HG03135 (cell line): ENCODE measurements around the gene SLC25A13.

Experiments used
- ATAC-seq: cut with Tn5 transposase; IDR thresholded peaks from one replicate; pipeline ENCODE4 v1.9.1; 2021; ENCODE audit warnings: mild to moderate bottlenecking, moderate library complexity; ENCODE audit not compliant: unreplicated experiment

SLC25A13 gene

DNA sequence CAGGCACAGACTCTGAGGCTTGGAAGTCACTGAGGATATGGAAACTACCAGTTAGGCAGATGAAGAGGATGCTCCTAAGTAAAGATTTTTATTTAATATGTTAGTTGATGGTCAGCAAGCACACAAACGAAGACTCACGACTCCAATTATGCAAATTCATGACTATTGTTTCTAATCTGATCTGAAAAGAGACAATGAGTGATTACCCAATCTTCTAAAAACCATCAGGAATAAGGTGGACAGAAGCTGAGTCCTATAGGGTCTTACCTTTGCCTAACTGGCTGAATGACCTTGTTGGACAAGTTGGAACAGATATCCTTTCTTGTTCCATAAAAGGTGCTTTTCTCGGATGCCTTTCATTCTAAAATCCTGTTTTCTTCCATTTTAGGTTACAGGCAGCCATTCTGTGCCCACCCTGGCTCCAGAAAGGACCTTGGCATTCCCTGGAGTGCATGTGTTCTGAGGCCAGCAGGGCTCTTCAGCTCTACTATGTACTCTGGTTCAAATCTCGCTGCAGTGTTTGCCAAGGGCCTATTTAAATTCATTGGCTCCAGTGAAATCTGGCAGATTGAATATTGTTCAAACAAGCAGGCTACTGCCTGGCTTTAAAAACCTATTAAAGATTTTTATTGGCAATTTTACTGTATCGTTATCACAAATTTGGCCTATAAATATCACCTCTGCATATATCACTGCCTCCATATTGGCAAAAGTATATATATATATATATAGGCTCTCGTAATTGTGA lies 77.5 kb downstream of the SLC25A13 start:
- ATAC-seq = no peak

DNA sequence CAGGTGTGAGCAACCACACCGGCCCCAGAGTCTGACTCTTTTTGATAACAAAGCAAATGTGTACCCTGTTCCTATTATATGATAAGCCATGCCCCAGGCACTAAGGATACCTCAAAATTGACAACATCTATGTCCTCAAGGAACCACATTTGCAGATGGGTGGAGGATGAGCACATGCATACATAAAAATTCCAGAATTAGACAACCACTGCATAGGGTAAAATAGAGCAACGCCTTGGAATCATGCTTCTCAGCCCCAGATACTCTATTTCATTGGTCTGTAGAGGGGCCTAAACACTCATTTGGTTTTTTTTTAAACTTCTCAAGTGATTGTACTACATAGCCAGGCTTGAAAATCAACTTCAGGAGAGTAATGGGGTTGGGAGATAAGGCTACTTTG lies 78.7 kb downstream of the SLC25A13 start:
- ATAC-seq = no peak

DNA sequence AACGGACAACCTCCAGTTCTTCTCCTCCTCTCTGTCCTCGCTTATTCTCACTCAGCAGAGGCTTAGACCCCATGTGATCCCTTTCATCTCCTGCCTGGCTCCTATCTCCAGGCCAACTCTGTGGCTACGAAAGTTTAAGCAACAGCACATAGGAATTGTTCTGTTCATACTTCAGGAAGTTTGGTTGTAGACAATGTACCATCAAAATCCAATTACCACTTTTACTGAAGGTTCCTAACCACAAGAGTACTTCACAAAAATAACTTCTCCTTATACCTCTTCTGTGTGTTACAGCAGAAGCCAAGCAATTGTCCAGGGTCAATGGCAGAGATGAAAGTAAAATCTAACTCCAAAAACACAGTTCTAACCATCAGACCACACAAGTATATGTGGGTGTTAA lies 80.0 kb downstream of the SLC25A13 start:
- no peak for ATAC-seq

DNA sequence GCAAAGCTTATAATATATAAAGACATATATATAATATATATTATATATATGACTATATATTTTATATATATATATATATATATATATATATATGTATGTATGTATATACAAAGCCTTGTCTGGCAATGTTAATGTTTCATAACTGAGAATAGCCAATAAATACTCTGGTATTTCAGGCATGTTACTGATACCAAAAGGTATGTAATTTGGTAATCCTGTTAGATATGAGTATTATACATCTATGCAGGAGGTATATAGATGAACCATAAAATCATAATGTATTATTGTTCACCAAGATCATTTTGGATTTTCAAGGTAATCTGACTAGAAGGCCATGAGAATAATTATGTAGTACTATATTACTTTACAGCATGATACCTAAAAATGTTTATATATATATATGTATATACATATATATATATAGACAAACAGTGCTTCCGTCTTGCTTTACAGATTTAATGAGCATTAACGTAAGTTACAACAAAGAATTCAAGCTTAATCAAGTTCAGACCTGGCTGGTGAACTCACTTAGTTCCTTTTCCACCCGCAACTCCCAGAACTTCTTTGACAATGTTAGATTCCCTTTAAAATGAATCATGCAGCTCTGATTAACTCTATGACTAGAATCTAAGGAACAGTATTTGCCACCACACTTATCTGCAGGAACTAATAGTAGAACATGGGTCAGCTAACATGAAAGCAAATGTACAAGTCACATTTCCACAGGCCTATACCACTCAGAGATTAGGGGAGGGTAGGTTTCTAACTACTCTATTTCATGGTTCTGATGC lies 82.7 kb downstream of the SLC25A13 start:
- ATAC-seq = no peak

DNA sequence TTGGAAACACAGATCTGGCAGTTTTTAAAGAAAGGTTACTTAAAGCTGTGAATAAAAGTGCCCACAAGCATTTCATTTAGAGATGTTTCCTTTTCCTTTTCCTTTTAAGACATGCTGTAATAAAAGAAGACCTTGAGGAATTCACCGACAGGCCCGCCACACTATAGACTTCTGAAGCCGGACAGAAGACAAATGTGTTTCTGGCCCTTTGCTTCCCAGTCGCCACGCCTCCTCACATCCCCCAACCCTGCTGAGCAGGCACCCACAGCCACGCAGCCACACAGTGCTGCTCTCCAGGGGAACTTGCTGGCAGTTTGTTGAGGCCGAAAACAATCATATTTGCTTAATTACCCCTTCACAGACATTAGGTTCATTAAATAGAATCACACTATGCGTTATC lies 83.4 kb downstream of the SLC25A13 start:
- ATAC-seq = no peak

DNA sequence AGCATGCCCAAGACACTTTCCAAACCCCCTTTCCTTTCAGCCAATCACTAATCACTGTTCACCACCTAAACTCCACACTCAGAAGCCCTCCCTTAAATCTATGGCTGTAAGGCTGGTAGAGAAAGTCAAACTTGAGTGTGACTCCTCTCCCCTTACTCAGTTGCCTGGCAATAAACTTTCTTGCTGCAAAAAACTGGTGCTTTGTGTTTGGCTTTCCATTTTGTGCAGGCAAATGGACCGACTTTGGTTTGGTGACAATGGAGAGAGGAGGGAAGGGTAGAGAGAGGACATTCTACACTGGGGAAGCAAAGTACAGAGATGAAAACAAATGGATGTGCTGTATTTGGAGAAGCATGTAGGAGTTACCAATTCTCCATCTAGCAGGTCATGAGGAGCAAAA lies 84.9 kb downstream of the SLC25A13 start:
- ATAC-seq = no peak

DNA sequence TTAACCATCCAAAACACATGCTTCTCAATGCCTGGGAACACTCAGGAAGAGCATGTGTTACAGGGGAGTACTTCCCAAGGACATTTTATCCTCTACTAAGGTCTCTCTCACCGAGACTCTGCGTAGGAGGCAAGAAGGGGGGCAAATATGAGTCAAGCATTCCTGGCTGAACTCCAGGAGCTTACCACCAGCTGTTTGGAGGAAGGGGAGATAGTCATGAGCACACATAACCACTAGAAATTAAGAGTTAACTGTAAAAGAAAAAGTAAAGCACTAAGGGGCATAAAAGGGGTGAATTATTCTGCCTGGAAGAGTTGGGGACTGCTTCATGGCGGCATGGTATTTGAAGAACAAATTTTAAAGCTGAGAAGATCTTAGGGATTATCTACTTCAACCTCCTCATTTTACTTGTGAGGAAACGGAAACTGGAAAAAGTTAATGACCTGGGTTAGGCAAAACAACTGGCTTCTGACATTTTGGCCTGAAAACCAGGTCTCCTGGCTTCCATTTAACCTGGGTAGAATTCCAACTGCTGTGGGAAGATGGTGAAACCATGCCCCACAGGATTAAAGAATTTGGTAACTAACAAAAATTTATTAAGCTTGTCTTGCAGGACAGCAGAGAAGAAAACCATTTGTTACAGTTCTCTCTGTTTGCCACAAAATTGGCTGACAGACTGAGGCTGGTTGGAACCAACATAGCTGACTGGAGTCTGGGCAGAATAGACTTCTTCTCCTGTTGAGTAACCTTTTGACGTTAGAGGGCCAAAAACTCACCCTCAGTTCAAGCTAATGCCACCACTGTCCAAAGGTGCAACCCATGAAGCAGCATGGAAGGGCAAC lies 85.5 kb downstream of the SLC25A13 start:
- no peak for ATAC-seq

DNA sequence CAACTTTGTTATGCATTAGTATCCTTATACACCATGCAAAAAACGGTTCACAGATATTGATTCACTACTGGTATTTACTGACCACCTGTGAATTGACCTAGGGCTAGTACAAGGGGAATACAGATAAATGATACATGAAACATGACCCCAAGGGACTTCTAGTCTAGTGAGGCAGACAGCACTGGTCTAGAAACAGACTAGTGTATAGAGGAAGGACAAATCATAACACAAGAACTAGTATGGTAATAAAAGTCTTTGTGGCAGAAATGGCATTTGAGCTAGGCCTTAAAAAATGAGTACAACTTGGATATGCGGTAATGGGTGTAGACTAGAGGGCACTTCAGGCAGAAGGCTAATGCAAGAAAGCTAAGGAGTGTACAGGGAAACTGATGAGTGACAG lies 86.6 kb downstream of the SLC25A13 start:
- peak; percentile 48 for ATAC-seq

DNA sequence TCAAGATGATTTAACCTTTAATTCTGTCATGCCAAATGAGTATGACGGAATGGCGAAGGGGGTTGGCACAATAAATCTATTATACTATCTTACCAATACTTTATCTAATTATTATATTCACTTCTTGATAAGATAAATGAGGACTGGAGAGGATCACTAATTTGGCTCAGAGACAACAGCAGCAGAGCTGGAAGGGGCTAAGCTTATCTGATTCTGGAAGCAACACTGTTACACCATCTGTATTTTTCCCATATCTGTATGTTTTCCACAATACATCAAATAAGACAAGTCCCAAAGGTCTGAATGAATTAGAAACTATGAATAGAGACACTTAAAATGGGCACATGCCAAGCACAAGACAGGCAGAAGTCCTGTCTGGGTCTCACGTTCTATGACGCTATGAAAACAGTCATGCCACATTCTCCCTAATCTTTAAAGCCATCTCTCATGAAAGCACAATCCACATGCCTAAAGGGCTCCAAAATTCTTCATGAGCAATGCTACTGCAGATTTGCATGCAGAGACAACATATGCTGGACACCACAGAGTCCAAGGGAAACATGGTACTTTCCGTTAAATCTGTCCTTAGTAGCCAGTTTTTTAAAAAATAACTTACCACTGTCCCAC lies 88.3 kb downstream of the SLC25A13 start:
- ATAC-seq = no peak

DNA sequence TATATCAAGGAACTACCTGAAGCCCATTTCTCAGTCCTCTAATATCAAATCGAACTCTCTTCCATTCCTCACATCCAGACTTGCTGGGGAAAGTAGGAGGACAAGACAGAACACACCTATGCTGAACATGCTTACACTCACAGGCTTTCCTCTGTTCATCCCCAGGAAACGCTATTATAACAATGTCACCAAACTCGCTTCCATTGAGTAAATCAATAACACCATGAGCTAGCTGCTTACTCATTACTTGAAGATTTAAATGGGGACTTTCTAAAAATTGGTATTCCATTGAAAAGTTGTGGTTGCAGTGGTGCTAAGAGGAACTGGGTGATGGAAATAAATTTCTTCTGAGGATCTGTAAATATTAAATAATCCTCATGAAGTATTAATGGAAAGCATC lies 88.8 kb downstream of the SLC25A13 start:
- ATAC-seq = no peak

DNA sequence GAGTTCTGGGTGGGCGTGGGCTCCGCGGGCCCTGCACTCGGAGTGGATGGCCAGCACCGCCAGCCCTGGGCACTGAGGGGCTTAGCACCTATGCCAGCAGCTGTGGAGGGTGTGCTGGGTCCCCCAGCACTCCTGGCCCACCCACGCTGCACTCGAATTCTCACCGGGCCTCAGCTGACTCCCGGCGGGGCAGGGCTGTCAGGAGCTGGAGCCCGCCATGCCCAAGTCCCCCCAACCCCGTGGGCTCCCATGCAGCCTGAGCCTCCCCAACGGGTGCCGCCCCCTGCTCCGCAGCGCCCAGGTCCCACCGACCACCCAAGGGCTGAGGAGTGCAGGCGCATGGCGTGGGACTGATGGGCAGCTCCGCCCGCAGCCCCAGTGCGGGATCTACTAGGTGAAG lies 93.1 kb downstream of the SLC25A13 start:
- ATAC-seq = no peak

DNA sequence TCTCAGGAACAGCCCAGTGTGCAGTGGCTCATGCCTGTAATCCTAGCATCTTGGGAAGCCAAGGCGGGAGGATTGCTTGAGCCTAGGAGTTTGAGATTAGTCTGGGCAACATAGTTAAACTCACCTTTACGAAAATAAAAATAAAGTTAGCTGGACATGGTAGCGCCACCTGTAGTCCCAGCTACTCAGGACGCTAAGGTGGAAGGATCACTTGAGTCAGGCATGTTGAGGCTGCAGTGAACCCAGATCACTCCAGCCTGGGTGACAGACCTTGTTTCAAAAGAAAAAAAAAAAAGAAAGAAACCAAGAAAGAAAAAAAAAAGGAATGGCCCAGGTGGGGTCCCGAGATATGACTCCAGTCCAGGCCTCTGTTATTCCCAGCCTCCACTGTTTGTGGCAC lies 96.6 kb downstream of the SLC25A13 start:
- ATAC-seq = no peak

DNA sequence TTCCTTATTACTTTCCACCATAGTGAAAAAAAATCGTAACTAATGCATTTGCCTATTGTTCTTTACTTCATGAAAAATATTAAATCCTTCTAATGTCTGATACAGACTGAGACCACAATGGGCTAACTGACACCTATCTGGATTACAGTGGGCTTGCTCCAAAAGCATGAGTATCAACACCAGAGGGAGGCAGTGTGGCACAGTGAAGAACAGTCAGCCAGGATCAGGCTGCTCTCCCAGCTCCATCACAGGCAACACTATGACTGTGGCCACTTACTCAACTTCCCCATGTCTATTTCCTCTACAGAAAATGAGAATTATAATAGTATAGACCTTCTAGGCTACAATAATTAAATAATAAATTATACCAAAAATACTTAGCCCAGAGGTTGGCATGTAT lies 97.2 kb downstream of the SLC25A13 start:
- no peak for ATAC-seq

DNA sequence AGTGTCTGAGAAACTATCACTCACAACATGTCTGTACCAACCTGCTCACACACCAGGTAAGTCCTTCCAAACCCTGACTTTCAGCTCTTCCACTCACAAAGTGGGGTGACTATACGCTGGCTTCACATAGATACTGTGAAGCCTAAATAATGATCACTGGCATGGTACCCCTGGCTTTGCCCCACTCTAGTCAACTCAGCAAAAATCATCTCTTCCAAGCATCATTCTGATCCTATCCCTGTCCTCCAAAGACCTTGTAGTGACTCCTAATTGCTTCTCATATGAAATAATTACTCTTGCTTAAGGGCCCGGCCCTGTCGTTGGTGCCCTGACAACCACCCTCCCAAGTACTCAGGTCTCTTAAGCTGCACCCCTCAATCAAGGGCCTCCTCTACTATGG lies 97.8 kb downstream of the SLC25A13 start:
- ATAC-seq = no peak

DNA sequence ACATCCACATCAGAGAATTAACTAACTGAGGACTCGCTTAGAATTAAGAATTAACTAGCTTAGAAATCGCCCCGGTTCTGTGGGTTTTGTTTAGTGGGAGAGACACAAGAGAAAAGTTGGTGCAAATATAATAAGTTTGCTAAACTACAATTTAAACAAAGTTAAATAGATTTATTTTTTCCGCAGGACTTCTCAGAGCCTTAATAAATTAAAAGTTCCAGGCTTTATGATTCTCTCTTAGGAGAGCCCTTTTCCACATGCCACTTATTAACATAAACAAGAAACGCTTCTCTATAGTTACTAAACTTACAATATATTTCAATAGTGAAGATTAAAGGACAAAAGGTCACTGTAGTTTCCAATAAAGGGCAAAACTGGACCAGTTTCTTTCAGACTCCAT lies 100.0 kb downstream of the SLC25A13 start:
- ATAC-seq = no peak

DNA sequence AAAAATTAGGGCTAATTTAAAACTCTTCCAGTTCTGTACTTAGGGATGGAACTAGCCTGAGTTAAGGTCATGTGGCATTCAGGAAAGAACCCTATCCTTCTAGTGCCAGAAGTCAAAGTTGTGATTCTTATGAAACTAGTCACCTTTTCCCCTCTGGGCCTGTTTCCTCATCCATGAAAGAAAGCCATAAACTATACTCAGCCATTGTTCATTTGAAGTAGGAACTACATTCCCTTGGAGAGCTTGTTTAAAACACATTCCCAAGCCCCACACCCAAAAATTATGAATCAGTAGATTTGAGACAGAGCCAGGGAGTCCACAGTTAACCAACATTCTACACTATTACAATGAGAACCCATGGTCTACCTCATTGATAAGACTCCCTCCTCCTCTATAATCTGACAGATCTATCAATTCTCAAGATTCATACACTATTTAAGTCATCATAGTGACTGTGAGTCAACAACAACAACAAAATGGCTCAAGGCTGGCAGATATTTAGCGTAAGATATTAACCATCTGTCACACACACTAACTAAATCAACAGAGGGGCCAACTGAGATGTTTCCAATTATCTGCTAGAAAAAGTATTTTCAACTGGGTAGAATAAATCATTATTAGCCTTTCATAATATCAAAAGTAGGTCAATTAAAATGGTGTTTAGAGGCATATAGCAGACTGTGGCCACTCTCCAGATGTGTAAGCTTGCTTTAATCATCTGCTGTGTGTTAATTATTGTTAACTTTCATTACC lies 102.3 kb downstream of the SLC25A13 start:
- ATAC-seq = no peak

DNA sequence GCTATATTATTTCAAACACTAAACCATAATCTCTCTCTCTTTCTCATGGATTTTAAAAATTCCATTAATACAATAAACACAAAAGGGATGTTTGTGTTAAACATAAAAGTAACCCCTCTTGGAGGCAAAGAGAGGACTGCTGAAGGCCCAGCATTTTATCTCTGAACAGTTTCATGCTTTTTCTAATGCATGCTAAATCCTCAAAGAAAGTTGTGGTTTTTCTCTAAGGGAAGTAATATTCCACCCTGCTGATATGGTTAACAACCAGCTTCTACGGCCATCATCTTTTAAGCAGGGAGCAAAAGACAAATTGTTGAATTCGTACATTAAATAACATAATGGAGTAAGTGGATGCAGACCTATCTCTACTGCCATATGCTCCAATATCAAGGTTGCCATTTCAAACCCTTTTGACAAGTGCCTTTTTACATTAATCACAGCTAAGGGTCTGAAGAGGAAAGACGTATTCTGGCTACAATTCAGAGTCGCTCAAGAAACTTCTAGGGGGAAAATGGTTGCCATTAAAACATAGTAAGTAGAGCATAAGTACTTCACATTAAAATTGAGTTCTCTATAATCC lies 103.1 kb downstream of the SLC25A13 start:
- ATAC-seq = no peak

DNA sequence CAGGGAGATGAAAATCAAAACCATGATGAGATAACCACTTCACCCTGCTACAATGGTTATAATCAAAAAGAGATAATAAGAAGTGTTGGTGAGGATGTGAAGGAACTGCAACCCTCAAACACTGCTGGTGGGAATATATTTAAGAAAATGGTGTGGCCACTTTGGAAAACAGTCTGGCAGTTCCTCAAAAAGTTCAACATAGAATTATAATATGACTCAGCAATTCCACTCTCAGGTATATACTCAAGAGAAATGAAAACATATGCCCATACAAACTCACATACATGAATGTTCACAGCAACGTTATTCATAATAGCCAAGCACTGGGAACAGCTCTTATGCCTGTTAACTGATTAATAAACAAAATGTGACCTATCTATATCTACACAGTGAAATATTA lies 104.8 kb downstream of the SLC25A13 start:
- no peak for ATAC-seq

DNA sequence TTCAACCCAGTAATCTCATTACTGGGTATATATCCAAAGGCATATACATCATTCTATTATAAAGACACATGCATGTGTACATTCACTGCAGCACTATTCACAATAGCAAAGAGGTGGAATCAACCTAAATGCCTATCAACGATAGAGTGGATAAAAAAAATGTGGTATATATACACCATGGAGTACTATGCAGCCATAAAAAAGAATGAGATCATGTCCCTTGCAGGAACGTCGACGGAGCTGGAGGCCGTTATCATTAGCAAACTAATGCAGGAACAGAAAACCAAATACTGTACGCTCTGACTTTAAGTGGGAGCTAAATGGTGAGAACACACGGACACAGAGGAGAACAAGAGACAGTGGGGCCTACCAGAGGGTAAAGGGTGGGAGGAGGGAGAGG lies 105.5 kb downstream of the SLC25A13 start:
- ATAC-seq = no peak

DNA sequence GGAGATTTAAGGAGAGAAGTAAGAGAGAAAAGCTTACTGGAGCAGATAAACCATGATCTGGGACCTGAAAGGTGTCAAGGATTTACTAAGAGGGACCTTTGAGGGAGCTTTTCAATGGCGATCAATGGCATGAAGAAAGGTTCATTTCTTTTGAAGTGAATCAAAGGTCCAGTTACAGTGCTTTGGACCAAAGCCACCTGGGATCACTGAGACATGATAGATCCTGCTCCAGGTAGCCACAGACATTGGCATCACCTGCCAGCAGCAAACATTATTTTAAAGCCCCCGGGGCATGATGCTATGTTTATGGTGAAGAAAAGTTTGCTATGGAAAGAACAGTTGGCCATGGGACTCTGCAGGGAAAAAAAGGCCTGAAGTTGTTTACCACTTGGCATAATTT lies 109.4 kb downstream of the SLC25A13 start:
- no peak for ATAC-seq
